ENCODE data around the gene ESRRA.

ESRRA gene

GRCh38 chr11:64305075-64305690, at the start of gene ESRRA:
TSS of gene ESRRA (plus strand) at chr11:64305524. CDS start at chr11:64307180, 1,656 bp downstream.
- peak; percentile 99 to 100 for DNase-seq

GRCh38 chr11:64256300-64256699, 49.0 kb upstream of the ESRRA start:
- no peak for DNase-seq

GRCh38 chr11:64258356-64258755, 47.0 kb upstream of the ESRRA start:
- DNase-seq: no peak

- no peak for DNase-seq
Observed at GRCh38 chr11:64258946-64259532, 46.3 kb upstream of the ESRRA start.

GRCh38 chr11:64259533-64260067, 45.7 kb upstream of the ESRRA start:
- DNase-seq: no peak

GRCh38 chr11:64260147-64260708, 45.1 kb upstream of the ESRRA start:
- DNase-seq: no peak

GRCh38 chr11:64261556-64262080, 43.7 kb upstream of the ESRRA start:
- DNase-seq: no peak

GRCh38 chr11:64262271-64263002, 42.9 kb upstream of the ESRRA start:
- DNase-seq: no peak

- no peak for DNase-seq
Observed at GRCh38 chr11:64263021-64263946, 42.0 kb upstream of the ESRRA start.

- no peak for DNase-seq
Observed at GRCh38 chr11:64263947-64264317, 41.4 kb upstream of the ESRRA start.

- DNase-seq: no peak
Observed at GRCh38 chr11:64264371-64264852, 40.9 kb upstream of the ESRRA start.

- no peak for DNase-seq
Observed at GRCh38 chr11:64265176-64266160, 39.9 kb upstream of the ESRRA start.

GRCh38 chr11:64266339-64266738, 39.0 kb upstream of the ESRRA start:
- DNase-seq: no peak

GRCh38 chr11:64267207-64267945, 37.9 kb upstream of the ESRRA start:
- no peak for DNase-seq

GRCh38 chr11:64268025-64268892, 37.1 kb upstream of the ESRRA start:
- DNase-seq: peak in 1 of 2 experiments; percentile 68

GRCh38 chr11:64268893-64269539, 36.3 kb upstream of the ESRRA start:
- DNase-seq: no peak

GRCh38 chr11:64269540-64270220, 35.6 kb upstream of the ESRRA start:
- peak; percentile 100 for DNase-seq
